Stimulated activated CD4-positive, alpha-beta T cell treated with anti-CD3 and anti-CD28 coated beads, TNF-alpha, amount 100 ng/mL, for 1 hour (primary cell): ENCODE measurements around the gene FAM20C.
"Not testable (repeated sequence)": the region's sequence is repeated elsewhere in the genome, so short reads cannot be mapped to it uniquely, and the experiment has no call there.

Source experiments
- DNase-seq, 3 donors: peaks; one replicate each; pipeline ENCODE4 v3.0.0-alpha.2; 2020; ENCODE audit warnings: low read depth in 3 of 3, low spot score in 1 of 3

Gene FAM20C

GRCh38 chr7:173209-173918, 19.0 kb upstream of the FAM20C start:
- no peak for DNase-seq

DNA sequence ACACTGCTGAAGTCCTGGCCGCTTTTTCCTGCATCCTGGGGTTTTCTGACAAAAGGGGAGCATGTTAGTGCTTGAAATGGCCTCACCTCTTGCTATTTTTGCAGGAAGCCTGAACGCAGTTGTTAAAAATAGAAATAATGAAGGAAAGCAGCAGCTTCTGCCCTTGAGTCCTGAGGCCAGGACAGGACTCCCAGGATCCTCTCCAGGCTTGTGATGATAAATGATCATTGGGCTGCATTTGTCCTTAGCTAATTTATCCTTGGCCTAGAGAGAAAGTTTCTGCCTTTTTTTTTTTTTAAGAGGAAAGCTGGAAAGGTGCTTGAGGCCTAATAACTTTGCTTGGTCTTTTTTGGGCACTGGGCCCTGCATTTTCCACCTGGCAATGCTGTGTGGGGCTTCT, 17.7 kb upstream of the FAM20C start:
- DNase-seq = no peak

DNA sequence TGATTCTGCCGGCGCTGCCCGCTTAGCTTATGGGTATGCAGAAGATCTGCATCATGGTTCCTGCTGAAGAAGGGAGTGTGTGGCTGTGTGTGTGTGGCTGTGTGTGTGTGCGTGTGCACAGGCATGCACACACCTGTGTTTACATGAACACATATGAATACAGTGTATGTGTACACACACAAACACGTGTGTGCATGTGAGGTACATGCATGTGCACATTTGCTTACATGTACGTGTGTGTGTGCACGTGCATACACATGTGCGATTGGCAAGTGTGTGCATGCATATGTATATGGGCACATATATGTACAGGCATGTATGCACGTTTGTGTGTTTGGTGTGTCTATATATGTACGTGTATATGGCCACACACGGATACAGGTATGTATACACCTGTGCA, 16.4 kb upstream of the FAM20C start:
- no peak for DNase-seq

DNA sequence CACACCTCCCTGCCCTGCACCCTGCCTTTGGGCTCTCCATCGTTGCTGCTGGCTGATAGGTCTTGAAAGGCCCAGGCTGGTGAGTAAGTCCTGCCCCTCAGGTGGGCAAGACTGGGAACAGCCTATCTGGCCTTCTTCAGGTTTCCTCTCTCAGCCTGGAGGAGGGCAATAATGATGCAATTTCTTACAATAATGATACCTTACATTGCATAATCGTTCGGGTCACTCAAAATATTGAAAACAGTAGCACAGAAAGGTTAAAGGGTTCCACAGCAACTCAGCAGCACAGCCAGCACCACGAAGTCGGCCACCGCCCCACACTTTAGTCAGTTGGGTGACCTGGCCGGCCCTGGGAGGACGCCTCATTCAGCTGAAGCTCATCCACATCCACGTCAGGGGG, 16.0 kb upstream of the FAM20C start:
- no peak for DNase-seq

DNA sequence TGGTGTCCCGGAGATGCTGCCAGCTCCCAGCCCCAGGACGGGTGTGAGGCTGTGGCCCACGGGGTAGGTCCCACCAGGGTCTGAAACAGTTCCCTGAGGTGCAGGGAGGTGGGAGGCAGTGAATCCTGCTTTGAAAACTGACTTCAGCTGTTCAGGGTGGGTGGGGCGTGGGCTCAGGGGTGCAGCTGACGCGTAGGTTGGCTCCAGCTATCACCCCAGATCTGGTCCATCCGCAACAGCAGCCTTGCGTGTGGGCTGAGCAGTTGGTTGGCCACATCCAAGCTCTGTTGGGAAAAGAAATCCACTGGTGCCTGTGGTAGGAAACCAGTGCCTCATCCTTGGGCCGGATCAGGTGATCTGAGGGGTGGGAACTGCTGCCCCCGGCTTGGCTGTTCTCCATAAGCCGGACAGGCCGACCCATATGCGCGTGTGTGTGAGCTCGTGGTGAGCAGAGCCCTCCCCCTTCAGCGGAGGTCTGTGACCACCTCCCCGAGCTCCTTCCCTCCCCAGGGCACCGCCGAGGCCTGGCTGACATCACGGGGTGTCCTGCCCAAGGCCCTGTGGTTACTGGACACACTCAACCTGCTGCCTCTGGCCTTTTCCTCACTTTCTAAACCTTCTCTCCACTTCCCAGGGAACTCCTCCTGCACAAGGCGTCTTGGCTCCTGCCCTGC, 15.4 kb upstream of the FAM20C start:
- no peak for DNase-seq

DNA sequence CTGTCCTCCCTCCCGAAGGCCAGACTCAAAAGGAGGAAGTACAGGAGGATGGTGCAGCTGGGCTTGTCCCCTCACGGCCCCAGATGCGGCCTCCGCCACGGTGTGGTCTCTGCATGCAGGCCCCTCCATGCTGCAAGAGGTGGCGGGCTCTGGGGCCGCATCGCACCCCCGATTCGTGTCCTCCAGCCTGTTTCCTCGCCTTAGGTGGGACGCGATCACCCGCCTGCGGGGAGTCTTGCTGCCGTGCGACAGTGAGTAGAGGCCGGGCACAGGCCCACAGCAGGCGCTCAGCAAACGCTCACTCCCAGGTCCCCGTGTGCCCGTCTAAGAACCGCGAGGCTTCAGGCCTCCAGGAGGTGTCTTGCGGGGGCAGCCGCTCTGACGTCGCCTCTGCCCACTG, 13.9 kb upstream of the FAM20C start:
- DNase-seq = no peak

DNA sequence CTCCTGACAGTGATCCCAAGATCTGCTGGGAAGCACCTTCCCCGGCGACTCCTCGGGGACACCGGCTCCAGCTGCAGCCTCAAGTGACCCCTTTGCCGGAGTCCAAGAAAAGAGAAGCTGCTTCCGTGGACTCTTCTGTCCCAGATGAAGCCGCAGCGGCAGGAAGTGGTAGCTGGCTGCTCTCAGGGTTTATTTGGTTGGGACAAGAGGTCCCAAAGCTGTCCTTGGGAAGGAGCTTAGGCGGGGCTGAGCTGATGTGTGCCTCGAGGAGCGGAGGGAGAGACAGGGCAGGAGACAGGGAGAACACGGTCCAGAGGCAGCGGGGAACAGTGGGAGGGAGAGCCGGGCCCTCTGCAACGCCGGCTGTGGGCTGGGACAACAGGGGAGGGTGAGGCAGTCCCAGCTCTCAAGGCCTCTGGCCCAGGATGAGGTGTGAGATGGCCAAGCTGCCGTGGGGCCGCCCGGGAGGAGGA, 13.1 kb upstream of the FAM20C start:
- no peak for DNase-seq

DNA sequence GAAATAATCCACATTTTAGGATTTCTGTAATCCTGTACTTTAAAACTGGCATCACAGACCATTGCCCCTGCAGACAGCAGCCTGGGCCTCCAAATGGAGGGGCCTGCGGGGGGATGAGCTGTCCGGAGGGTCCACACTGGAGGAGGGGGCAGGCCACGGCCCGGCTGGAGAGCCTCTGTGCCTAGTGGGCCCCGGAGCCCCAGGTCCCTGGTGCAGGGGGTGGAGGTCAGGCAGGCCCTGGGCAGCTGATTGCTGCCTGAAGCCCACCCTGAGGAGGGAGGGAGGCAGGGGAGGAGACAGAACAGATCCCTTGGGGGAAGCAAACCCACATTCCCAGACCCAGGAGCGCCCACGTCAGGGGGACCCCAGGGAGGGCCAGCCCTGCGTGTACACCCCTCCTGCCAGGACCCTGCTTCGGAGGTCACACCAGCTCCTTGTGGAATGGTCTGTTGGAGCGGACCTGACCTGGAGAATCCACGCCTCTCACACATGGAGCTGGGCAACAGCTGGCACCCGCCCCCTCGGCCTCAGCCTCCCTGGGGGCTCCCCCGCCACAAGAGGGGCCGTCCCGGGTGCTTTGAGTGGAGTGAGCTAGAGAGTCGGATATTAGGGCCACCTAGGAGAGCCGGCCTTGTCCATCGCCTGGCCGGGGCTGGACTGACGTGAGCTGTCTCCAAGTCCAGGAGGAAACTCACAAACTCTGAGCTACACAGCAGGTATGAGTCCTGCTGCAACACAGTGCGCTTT, 12.2 kb upstream of the FAM20C start:
- no peak for DNase-seq

- no peak for DNase-seq
These were observed 10.6 kb upstream of the FAM20C start for GRCh38 chr7:181738-182137.

- not testable (repeated sequence) for DNase-seq
These were observed 9.9 kb upstream of the FAM20C start for GRCh38 chr7:182502-182901.

DNA sequence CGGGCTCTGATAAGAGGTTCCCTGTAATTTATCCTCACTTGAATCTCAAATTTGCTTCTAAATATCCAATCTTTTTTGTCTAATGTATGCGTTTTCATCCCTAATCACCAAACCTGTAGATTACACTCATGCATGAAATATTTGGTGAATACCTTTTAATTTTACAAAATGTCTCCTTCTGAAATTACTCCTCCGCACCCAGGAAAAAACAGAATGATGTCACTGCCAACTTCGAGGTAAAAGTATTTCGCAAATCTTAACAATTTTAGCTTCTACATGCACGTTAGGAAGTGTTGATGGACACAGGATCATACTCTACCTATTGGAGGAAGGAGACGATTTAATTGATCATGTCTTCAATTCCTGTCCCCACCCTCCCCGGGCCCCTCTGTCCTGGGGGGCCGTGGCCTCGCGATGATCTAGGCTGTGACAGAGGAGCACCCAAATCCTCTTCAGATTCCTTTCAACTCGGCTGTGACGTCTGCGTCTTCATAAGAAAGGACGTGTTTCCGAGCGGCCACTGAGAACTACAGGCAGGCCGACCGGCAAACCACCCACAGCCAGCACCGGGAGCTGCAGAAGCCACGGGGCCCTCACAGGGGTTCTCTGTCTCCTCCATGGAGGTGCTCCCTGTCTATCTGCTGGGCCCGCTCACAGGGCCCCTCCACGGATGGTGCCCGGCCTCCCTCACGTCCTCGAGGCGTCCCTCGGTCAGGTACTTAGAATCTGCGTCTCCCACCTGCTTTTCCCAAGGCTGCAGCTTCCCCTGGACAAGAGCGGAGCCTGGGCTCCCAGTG, 8.7 kb upstream of the FAM20C start:
- no peak for DNase-seq

DNA sequence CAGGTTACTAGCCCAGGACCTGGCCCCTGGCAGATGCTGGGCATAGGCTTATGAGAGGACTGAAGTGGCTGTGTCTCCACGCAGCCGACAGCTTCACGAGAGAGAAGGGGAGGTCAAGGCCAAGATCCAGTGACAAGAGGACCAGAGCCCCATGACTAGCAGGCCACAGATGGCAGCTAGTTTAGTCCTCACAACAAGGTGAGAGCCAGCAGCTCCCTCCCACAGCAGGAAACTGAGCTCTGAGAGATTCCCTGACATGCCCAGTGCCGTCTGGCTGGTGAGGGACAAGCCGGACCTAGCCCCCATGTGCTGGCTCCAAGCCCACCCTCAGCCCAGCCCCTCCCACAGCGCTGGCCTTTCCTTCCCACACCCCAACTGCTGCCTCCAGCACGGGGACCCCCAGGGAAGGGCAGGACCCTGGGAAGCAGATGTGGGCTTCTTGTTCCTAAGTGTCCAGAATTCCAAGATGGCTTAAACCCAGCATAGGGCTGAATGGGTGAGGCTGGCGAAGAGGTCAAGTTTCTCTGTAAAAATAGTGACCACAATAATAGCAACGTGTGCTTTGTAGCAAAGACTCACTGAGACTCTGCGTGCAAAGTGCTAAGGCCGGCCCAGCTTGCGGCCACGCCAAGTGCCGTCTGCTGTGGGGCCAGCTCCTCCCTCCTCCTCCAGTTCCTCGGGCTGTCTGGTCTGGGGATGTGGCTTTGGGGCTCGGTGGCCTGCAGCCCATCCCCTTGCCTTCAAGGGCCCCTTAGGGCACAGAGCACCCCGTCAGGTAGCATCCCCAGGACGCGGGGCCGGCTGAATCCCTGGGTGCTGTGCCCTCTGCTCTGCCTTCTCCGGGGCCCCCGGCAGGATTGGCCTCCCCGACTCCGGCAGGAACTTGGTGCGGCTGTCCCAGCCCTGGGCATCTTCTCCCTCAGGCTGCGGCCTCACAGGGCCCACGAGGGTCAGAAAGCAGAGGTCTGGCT, 7.8 kb upstream of the FAM20C start:
- no peak for DNase-seq

DNA sequence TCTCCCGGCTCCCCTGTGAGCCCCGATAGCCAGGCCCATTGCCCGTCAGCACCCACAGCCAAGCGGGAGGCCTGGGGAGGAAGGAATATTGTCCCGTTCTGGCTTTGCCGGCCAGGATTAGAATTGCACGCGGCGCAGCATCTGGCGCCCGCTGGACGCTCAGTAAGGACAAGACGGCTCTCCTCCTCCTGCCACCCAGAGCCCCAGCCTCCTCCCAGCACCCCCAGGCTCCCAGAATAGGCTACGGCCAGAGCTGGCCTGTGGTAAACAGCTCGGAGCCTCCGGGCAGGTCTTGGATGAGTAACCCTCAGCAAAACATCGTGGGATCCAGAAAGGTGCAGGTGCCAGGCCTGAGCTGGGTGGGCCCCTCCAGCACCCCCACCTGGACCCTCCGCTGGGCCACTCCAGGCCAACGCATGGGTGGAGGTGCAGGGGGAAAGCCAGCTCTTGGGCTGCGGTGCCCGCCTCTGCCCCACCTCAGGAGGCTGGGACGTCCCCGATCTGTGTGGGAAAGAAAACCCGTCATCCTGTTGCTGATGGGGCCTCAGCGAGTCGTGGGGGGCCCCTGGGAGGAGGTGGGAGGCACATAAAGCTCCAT, 5.8 kb upstream of the FAM20C start:
- DNase-seq = no peak

- DNase-seq = no peak
These were observed 5.0 kb upstream of the FAM20C start for GRCh38 chr7:187227-187927.

DNA sequence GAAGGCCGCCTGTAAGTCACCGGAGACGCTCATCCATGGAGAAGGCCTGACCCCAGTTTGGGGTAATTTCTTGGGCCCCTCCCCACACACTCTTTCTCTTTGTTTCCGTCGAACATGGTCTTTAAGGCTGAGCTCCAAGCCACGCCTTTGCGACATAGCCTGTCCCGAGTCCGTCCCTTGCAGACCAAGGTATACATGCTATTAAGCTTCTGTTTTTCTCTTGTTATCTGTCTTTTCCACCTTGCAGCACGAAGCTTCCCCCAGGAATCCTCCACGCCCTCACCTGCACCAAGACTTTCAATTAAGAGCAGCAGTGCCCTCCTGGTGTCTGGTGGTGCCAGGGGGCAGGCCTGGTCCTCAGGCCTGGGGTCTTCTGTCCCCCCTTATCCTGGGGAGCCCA, 4.2 kb upstream of the FAM20C start:
- no peak for DNase-seq

DNA sequence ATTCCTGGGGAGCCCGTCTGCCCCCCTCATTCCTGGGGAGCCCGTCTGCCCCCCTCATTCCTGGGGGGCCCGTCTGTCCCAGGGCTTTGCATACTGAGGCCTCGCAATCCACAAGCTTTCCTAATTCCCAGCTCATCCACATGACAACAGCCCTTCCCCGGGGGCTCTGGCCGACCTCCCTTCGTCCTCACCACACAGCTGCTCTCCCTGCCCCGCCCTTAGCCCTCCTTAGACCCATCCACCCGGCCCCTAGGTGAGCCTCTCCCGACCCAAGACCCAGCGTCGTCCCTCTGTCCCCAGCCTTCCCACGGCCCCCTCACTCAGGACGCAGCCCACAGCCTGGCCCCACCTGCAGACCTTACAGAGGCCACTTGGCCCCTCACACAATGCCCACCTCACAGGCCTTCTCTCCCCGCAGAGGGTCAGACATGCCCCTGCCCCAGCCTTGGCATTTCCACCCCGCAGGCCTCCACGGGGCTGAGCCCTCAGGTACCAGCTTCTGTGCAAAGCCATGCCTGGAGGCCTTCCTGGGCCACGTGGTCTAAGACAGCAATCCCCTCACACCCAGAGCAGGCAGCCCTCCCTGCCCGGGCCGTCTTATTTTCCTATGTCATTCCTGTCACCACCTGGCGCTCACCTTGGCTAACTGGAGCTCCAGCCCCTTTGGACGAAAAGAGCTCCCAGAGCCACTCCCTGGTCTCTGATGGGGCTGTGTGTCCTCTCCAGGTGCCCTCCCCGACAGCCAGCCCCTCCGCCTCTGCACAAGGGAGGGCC, 3.5 kb upstream of the FAM20C start:
- no peak for DNase-seq

- DNase-seq = no peak
These were observed 2.7 kb upstream of the FAM20C start for GRCh38 chr7:189719-190118.

DNA sequence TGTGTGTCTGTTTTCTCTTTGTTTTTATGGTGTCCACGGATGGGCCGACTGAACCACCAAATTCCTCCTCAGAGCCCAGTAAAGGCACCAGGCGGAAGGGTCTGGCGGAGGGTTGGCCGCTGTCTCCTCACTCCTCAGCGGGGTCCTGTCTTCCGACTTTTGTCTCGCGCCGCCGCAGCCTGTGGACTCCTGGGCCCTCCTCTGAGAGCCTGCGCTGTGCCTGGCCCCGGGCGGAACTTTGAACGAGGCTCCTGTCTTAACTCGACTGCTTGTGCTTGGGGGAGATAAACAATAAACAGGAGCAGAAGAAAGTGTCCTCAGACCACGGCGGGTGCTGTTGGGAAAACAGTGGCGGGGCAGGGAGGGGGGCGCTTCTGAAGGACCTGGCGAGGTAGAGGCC, 2.2 kb upstream of the FAM20C start:
- DNase-seq = no peak
